B cell (primary cell): ENCODE measurements around the gene STX12.

Experiments
- EZH2 ChIP-seq: IDR thresholded peaks from 2 replicates; pipeline ENCODE4 v1.6.1; 2012; ENCODE audit warnings: borderline replicate concordance, low read depth, mild to moderate bottlenecking, moderate library complexity, low read length; ENCODE audit not compliant: insufficient read depth, poor library complexity, severe bottlenecking
- TF ChIP-seq, protein P1 (sequence below): fragments of 200-600 bp; IDR thresholded peaks from one replicate; pipeline ENCODE4 v1.8.0; 2022; ENCODE audit warnings: antibody characterized with exemption, mild to moderate bottlenecking

DNA sequence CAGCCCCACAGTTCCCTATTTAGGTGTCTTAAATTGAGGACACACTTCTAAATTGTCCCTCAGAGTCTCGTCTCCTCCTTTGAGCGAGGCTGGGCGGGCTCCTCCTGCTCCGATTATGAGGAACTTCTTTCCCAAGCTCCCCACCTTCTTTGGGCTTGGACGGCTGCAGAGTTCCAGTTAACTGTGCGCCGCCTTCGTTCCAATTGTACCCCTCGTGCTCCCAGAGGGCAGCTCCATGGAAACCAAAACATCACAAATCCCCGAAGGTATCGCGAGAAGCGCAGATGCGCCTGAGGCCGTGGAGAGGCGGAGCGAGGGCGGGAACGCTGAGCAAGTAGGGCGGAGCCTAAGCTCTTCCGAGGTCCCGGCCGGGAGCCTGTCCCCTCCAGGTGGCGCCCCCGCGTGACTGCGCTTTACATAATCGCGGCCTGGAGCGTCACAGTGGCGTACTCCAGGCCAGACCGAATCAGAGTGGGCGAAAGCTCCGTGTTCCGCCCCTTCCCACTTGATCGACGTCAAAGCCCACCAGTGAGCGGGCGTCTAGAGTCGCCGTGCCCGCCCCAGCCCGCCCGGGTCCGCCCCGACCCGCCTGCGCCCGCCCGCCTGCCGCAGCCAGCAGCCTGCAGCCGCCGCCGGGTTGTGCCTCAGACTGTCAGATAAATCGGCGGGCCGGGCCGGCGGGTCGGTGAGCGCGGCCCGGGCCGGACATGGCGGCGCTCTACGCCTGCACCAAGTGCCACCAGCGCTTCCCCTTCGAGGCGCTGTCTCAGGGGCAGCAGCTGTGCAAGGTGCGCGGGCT, 47.4 kb upstream of the STX12 start, which contains the start of gene FAM76A:
- TF ChIP-seq, protein P1, sequence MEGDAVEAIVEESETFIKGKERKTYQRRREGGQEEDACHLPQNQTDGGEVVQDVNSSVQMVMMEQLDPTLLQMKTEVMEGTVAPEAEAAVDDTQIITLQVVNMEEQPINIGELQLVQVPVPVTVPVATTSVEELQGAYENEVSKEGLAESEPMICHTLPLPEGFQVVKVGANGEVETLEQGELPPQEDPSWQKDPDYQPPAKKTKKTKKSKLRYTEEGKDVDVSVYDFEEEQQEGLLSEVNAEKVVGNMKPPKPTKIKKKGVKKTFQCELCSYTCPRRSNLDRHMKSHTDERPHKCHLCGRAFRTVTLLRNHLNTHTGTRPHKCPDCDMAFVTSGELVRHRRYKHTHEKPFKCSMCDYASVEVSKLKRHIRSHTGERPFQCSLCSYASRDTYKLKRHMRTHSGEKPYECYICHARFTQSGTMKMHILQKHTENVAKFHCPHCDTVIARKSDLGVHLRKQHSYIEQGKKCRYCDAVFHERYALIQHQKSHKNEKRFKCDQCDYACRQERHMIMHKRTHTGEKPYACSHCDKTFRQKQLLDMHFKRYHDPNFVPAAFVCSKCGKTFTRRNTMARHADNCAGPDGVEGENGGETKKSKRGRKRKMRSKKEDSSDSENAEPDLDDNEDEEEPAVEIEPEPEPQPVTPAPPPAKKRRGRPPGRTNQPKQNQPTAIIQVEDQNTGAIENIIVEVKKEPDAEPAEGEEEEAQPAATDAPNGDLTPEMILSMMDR: peak; percentile 27
- no peak for TF ChIP-seq EZH2
